GM23248 (cell line): ENCODE results near the gene GTF2IRD1. TPM values are rescaled to one million over a fixed set of nuclear protein-coding genes. Genes with fewer than 3 reads are reported as not detected.

Experiments
- DNase-seq: peaks from one replicate; pipeline ENCODE4 v3.0.0-alpha.2; 2015
- H2AFZ ChIP-seq: fragments of 200-600 bp; sonication (generic); 2 replicates; pipeline ENCODE4 v1.6.1; 2016; ENCODE audit warnings: antibody characterized with exemption
- H3F3A ChIP-seq: fragments of 200-600 bp; sonication (generic); 2 replicates; pipeline ENCODE4 v1.6.1; 2016; ENCODE audit warnings: mild to moderate bottlenecking, antibody characterized with exemption, mixed run types; ENCODE audit not compliant: insufficient read depth
- H3K27ac ChIP-seq: fragments of 200-600 bp; sonication (generic); 2 replicates; pipeline ENCODE4 v1.5.1; 2016; ENCODE audit warnings: mild to moderate bottlenecking
- H3K27me3 ChIP-seq: fragments of 200-600 bp; sonication (generic); replicated peaks from 2 replicates; pipeline ENCODE4 v1.6.1; 2016; ENCODE audit warnings: mild to moderate bottlenecking; ENCODE audit not compliant: insufficient read depth
- H3K36me3 ChIP-seq: fragments of 200-600 bp; sonication (generic); 2 replicates; pipeline ENCODE4 v1.6.1; 2016; ENCODE audit warnings: low read depth, mild to moderate bottlenecking
- H3K4me1 ChIP-seq: fragments of 200-600 bp; sonication (generic); 2 replicates; pipeline ENCODE4 v1.6.1; 2016; ENCODE audit warnings: mild to moderate bottlenecking; ENCODE audit not compliant: insufficient read depth
- H3K4me2 ChIP-seq: fragments of 200-600 bp; sonication (generic); one replicate; pipeline ENCODE4 v1.6.1; 2016; ENCODE audit warnings: mild to moderate bottlenecking; ENCODE audit not compliant: unreplicated experiment
- H3K4me3 ChIP-seq: fragments of 200-600 bp; sonication (generic); 2 replicates; pipeline ENCODE4 v1.5.1; 2016; ENCODE audit warnings: mild to moderate bottlenecking
- H3K79me2 ChIP-seq: fragments of 200-600 bp; sonication (generic); 2 replicates; pipeline ENCODE4 v1.6.1; 2016; ENCODE audit warnings: mild to moderate bottlenecking; ENCODE audit not compliant: insufficient read depth
- H3K9ac ChIP-seq: fragments of 200-600 bp; sonication (generic); 2 replicates; pipeline ENCODE4 v1.6.1; 2016; ENCODE audit warnings: mild to moderate bottlenecking
- H3K9me2 ChIP-seq: fragments of 200-600 bp; sonication (generic); 2 replicates; pipeline ENCODE4 v1.6.1; 2016; ENCODE audit warnings: mixed run types, mild to moderate bottlenecking, moderate library complexity; ENCODE audit not compliant: insufficient read depth
- H3K9me3 ChIP-seq: fragments of 200-600 bp; sonication (generic); one replicate; pipeline ENCODE4 v1.6.1; 2017; ENCODE audit warnings: low read depth
- H4K20me1 ChIP-seq: fragments of 200-600 bp; sonication (generic); 2 replicates; pipeline ENCODE4 v1.6.0; 2016; ENCODE audit not compliant: insufficient read depth
- EZH2 ChIP-seq: fragments of 200-600 bp; sonication (generic); IDR thresholded peaks from 2 replicates; pipeline ENCODE4 v1.6.1; 2018; ENCODE audit warnings: antibody characterized with exemption, mild to moderate bottlenecking; ENCODE audit not compliant: insufficient read depth, poor library complexity, severe bottlenecking
- EZH2phosphoT487 ChIP-seq: fragments of 200-600 bp; sonication (generic); IDR thresholded peaks from 2 replicates; pipeline ENCODE4 v1.6.1; 2018; ENCODE audit warnings: antibody characterized with exemption, moderate library complexity, mild to moderate bottlenecking, low read depth; ENCODE audit not compliant: insufficient read depth
- WGBS, 2 experiments: methylation state at CpG; one replicate each; pipeline ENCODE4 v1.1.6; 2015 to 2017; ENCODE audit warnings: low lambda C conversion rate in 2 of 2, low coverage in 1 of 2; ENCODE audit errors: missing lambda C conversion rate in 2 of 2; 5-methylcytosine and 5-hydroxymethylcytosine counted together
- in situ Hi-C: fragments of 300-500 bp; cut with MboI; formaldehyde crosslinking; loops from 2 replicates; pipeline ENCODE4 v1.15.0; 2020
- polyA plus RNA-seq: library from polyadenylated mRNA; unstranded; fragments of >200 nt; fragmentation: Nextera tagmentation; extraction: Ambion mirVana; gene quantifications from 2 replicates; pipeline ENCODE4 v1.2.1, GENCODE V29; 2016
- total RNA-seq: library from RNA; depleted of rRNA; stranded (reverse); fragments of >200 nt; shearing (Covaris generic); gene quantifications from 2 replicates; pipeline ENCODE4 v1.2.3, GENCODE V29; 2014

The GTF2IRD1 gene
- total and polyA plus RNA-seq, 2 experiments from 2014 or later = 3.7 to 6.6 TPM

- Histone ChIP-seq H3K27me3 (no peaks in the 10 kb centered on the region), H3K9me3 (no peaks in the 10 kb centered on the region), H3K9me2 (no peaks in the 10 kb centered on the region), H3K4me2 (no peak overlapping the region), H3F3A (no peaks in the 10 kb centered on the region), H3K4me1 (no peaks in the 10 kb centered on the region), H3K4me3 (no peak overlapping the region), H4K20me1 (no peaks in the 10 kb centered on the region), H3K9ac (no peak overlapping the region), H3K27ac (no peak overlapping the region), H3K36me3 (no peaks in the 10 kb centered on the region), H3K79me2 (no peaks in the 10 kb centered on the region), H2AFZ (no peak overlapping the region)
- DNase-seq = no peak
- in situ Hi-C loops = no loop called here
- WGBS, 2 experiments = 93 to 100% methylated on average over 6 to 14 of the region's 14 CpGs
- TF ChIP-seq EZH2phosphoT487 (no peak), EZH2 (no peak)
These were observed 65.7 kb downstream of the GTF2IRD1 start for GRCh38 chr7:74519395-74519794.

GRCh38 chr7:74521855-74522254, 68.1 kb downstream of the GTF2IRD1 start:
- Histone ChIP-seq H3K4me3 (no peak overlapping the region), H3K4me2 (no peak overlapping the region), H3K36me3 (no peaks in the 10 kb centered on the region), H4K20me1 (no peaks in the 10 kb centered on the region), H3K9ac (no peak overlapping the region), H3K79me2 (no peaks in the 10 kb centered on the region), H3K27me3 (no peaks in the 10 kb centered on the region), H2AFZ (no peak overlapping the region), H3F3A (no peaks in the 10 kb centered on the region), H3K9me3 (no peaks in the 10 kb centered on the region), H3K4me1 (no peaks in the 10 kb centered on the region), H3K27ac (no peak overlapping the region), H3K9me2 (no peaks in the 10 kb centered on the region)
- no peak for DNase-seq
- in situ Hi-C loops = no loop called here
- 93% methylated on average over 10 of the region's 10 CpGs for WGBS, 2 experiments
- no peak for TF ChIP-seq EZH2
- no peak for TF ChIP-seq EZH2phosphoT487

GRCh38 chr7:74522281-74522905, 68.7 kb downstream of the GTF2IRD1 start:
- TF ChIP-seq EZH2phosphoT487 (no peak), EZH2 (no peak)
- Histone ChIP-seq H3K4me1 (no peaks in the 10 kb centered on the region), H3K9me2 (no peaks in the 10 kb centered on the region), H3F3A (no peaks in the 10 kb centered on the region), H3K27ac (no peak overlapping the region), H3K9ac (no peak overlapping the region), H3K4me2 (no peak overlapping the region), H4K20me1 (no peaks in the 10 kb centered on the region), H3K9me3 (no peaks in the 10 kb centered on the region), H3K27me3 (no peaks in the 10 kb centered on the region), H2AFZ (no peak overlapping the region), H3K36me3 (no peaks in the 10 kb centered on the region), H3K79me2 (no peaks in the 10 kb centered on the region), H3K4me3 (no peak overlapping the region)
- WGBS, 2 experiments = 100% methylated on average over 1 of the region's 1 CpG
- in situ Hi-C loops = no loop called here
- DNase-seq = no peak

- no peak overlapping the region for H3K4me2 ChIP-seq
- no peaks in the 10 kb centered on the region for H3K9me2 ChIP-seq
- no peaks in the 10 kb centered on the region for H3K36me3 ChIP-seq
- no peaks in the 10 kb centered on the region for H4K20me1 ChIP-seq
- DNase-seq = no peak
- no peaks in the 10 kb centered on the region for H3F3A ChIP-seq
- 93 to 95% methylated on average over 4 of the region's 4 CpGs for WGBS, 2 experiments
- H3K27me3 ChIP-seq = no peaks in the 10 kb centered on the region
- H3K9me3 ChIP-seq = no peaks in the 10 kb centered on the region
- in situ Hi-C loops = no loop called here
- no peaks in the 10 kb centered on the region for H3K79me2 ChIP-seq
- no peak overlapping the region for H2AFZ ChIP-seq
- H3K4me3 ChIP-seq = no peak overlapping the region
- no peak overlapping the region for H3K9ac ChIP-seq
- no peaks in the 10 kb centered on the region for H3K4me1 ChIP-seq
- TF ChIP-seq EZH2 = no peak
- no peak for TF ChIP-seq EZH2phosphoT487
- no peak overlapping the region for H3K27ac ChIP-seq
These were observed 69.3 kb downstream of the GTF2IRD1 start for GRCh38 chr7:74523015-74523414.

GRCh38 chr7:74525140-74525539, 71.4 kb downstream of the GTF2IRD1 start:
- Histone ChIP-seq H3K36me3 (no peaks in the 10 kb centered on the region), H3K9me2 (no peaks in the 10 kb centered on the region), H3K9me3 (no peaks in the 10 kb centered on the region), H3K4me3 (no peak overlapping the region), H3F3A (no peaks in the 10 kb centered on the region), H3K4me2 (no peak overlapping the region), H3K4me1 (no peaks in the 10 kb centered on the region), H4K20me1 (no peaks in the 10 kb centered on the region), H3K79me2 (no peaks in the 10 kb centered on the region), H2AFZ (no peak overlapping the region), H3K27ac (no peak overlapping the region), H3K9ac (no peak overlapping the region), H3K27me3 (no peaks in the 10 kb centered on the region)
- TF ChIP-seq EZH2 = no peak
- TF ChIP-seq EZH2phosphoT487 = no peak
- DNase-seq = no peak
- in situ Hi-C loops = no loop called here
- 98 to 99% methylated on average over 6 of the region's 6 CpGs for WGBS, 2 experiments
